ENCODE results near the gene HPS5. TPM values are rescaled to one million over a fixed set of nuclear protein-coding genes. Genes with fewer than 3 reads are reported as not detected.
"Not testable (repeated sequence)": the region's sequence is repeated elsewhere in the genome, so short reads cannot be mapped to it uniquely, and the experiment has no call there.

The HPS5 gene
- polyA plus RNA-seq, 1 donor: 18.2 TPM

- H3K9me3 ChIP-seq (ENCODE audit: control insufficient read depth, low read depth, low read length): no peaks in the 10 kb centered on the region
- H3K4me1 ChIP-seq (ENCODE audit: control insufficient read depth, insufficient read depth, low read length): no peaks in the 10 kb centered on the region
- WGBS (ENCODE audit: insufficient coverage, low lambda C conversion rate): 100% methylated on average over 3 of the region's 4 CpGs
- H3K27me3 ChIP-seq (ENCODE audit: control insufficient read depth, insufficient read depth, low read length): no peaks in the 10 kb centered on the region
- H3K4me3 ChIP-seq (ENCODE audit: low read length): no peak overlapping the region
- H3K27ac ChIP-seq (ENCODE audit: low read length): no peak overlapping the region
- no peak for DNase-seq
- H3K36me3 ChIP-seq (ENCODE audit: control insufficient read depth, insufficient read depth, low read length): peaks cover 69% of the 10 kb centered on the region
Measured at GRCh38 chr11:18358646-18359045, 36.7 kb upstream of the HPS5 start.

GRCh38 chr11:18352581-18352980 lies 30.6 kb upstream of the HPS5 start:
- Histone ChIP-seq H3K27me3 (ENCODE audit: control insufficient read depth, insufficient read depth, low read length) (no peaks in the 10 kb centered on the region), H3K9me3 (ENCODE audit: control insufficient read depth, low read depth, low read length) (no peaks in the 10 kb centered on the region), H3K4me1 (ENCODE audit: control insufficient read depth, insufficient read depth, low read length) (no peaks in the 10 kb centered on the region), H3K27ac (ENCODE audit: low read length) (no peak overlapping the region), H3K4me3 (ENCODE audit: low read length) (no peak overlapping the region), H3K36me3 (ENCODE audit: control insufficient read depth, insufficient read depth, low read length) (peaks cover 51% of the 10 kb centered on the region)
- DNase-seq: no peak
- 100% methylated on average over 1 of the region's 3 CpGs for WGBS (ENCODE audit: insufficient coverage, low lambda C conversion rate)

- H3K4me3 ChIP-seq (ENCODE audit: low read length): no peak overlapping the region
- no peaks in the 10 kb centered on the region for H3K4me1 ChIP-seq (ENCODE audit: control insufficient read depth, insufficient read depth, low read length)
- DNase-seq: no peak
- WGBS (ENCODE audit: insufficient coverage, low lambda C conversion rate): 96% methylated on average over 5 of the region's 5 CpGs
- H3K27me3 ChIP-seq (ENCODE audit: control insufficient read depth, insufficient read depth, low read length): no peaks in the 10 kb centered on the region
- peaks cover 53% of the 10 kb centered on the region for H3K36me3 ChIP-seq (ENCODE audit: control insufficient read depth, insufficient read depth, low read length)
- H3K27ac ChIP-seq (ENCODE audit: low read length): no peak overlapping the region
- no peaks in the 10 kb centered on the region for H3K9me3 ChIP-seq (ENCODE audit: control insufficient read depth, low read depth, low read length)
Measured at GRCh38 chr11:18347471-18348125, 25.7 kb upstream of the HPS5 start.

- Histone ChIP-seq H3K9me3 (ENCODE audit: control insufficient read depth, low read depth, low read length) (no peaks in the 10 kb centered on the region), H3K4me1 (ENCODE audit: control insufficient read depth, insufficient read depth, low read length) (no peaks in the 10 kb centered on the region), H3K27me3 (ENCODE audit: control insufficient read depth, insufficient read depth, low read length) (no peaks in the 10 kb centered on the region), H3K36me3 (ENCODE audit: control insufficient read depth, insufficient read depth, low read length) (peaks cover 58% of the 10 kb centered on the region), H3K27ac (ENCODE audit: low read length) (no peak overlapping the region), H3K4me3 (ENCODE audit: low read length) (no peak overlapping the region)
- no peak for DNase-seq
- WGBS (ENCODE audit: insufficient coverage, low lambda C conversion rate): 93% methylated on average over 2 of the region's 3 CpGs
Measured at GRCh38 chr11:18332891-18333290, 11.0 kb upstream of the HPS5 start.

- H3K36me3 ChIP-seq (ENCODE audit: control insufficient read depth, insufficient read depth, low read length): peaks cover 59% of the 10 kb centered on the region
- 60% methylated on average over 1 of the region's 1 CpG for WGBS (ENCODE audit: insufficient coverage, low lambda C conversion rate)
- no peaks in the 10 kb centered on the region for H3K27me3 ChIP-seq (ENCODE audit: control insufficient read depth, insufficient read depth, low read length)
- H3K9me3 ChIP-seq (ENCODE audit: control insufficient read depth, low read depth, low read length): no peaks in the 10 kb centered on the region
- DNase-seq: no peak
- H3K4me3 ChIP-seq (ENCODE audit: low read length): no peak overlapping the region
- H3K4me1 ChIP-seq (ENCODE audit: control insufficient read depth, insufficient read depth, low read length): no peaks in the 10 kb centered on the region
- H3K27ac ChIP-seq (ENCODE audit: low read length): no peak overlapping the region
Measured at GRCh38 chr11:18332302-18332701, 10.4 kb upstream of the HPS5 start.

- Histone ChIP-seq H3K36me3 (ENCODE audit: control insufficient read depth, insufficient read depth, low read length) (peaks cover 47% of the 10 kb centered on the region), H3K27me3 (ENCODE audit: control insufficient read depth, insufficient read depth, low read length) (no peaks in the 10 kb centered on the region), H3K9me3 (ENCODE audit: control insufficient read depth, low read depth, low read length) (no peaks in the 10 kb centered on the region), H3K27ac (ENCODE audit: low read length) (no peak overlapping the region), H3K4me3 (ENCODE audit: low read length) (no peak overlapping the region), H3K4me1 (ENCODE audit: control insufficient read depth, insufficient read depth, low read length) (no peaks in the 10 kb centered on the region)
- WGBS (ENCODE audit: insufficient coverage, low lambda C conversion rate): 100% methylated on average over 2 of the region's 6 CpGs
- no peak for DNase-seq
Measured at GRCh38 chr11:18330921-18331320, 9.0 kb upstream of the HPS5 start.

- Histone ChIP-seq H3K27ac (ENCODE audit: low read length) (no peak overlapping the region), H3K4me1 (ENCODE audit: control insufficient read depth, insufficient read depth, low read length) (peaks cover 4% of the 10 kb centered on the region), H3K36me3 (ENCODE audit: control insufficient read depth, insufficient read depth, low read length) (peaks cover 41% of the 10 kb centered on the region), H3K4me3 (ENCODE audit: low read length) (no peak overlapping the region), H3K27me3 (ENCODE audit: control insufficient read depth, insufficient read depth, low read length) (no peaks in the 10 kb centered on the region), H3K9me3 (ENCODE audit: control insufficient read depth, low read depth, low read length) (no peaks in the 10 kb centered on the region)
- DNase-seq: no peak
- WGBS (ENCODE audit: insufficient coverage, low lambda C conversion rate): 94% methylated on average over 2 of the region's 5 CpGs
Measured at GRCh38 chr11:18329196-18329870, 7.4 kb upstream of the HPS5 start.

- peaks cover 15% of the 10 kb centered on the region for H3K36me3 ChIP-seq (ENCODE audit: control insufficient read depth, insufficient read depth, low read length)
- no CpG with 5 or more reads among the region's 1 CpG for WGBS (ENCODE audit: insufficient coverage, low lambda C conversion rate)
- H3K9me3 ChIP-seq (ENCODE audit: control insufficient read depth, low read depth, low read length): no peaks in the 10 kb centered on the region
- H3K4me3 ChIP-seq (ENCODE audit: low read length): no peak overlapping the region
- no peak overlapping the region for H3K27ac ChIP-seq (ENCODE audit: low read length)
- peaks cover 12% of the 10 kb centered on the region for H3K4me1 ChIP-seq (ENCODE audit: control insufficient read depth, insufficient read depth, low read length)
- no peak for DNase-seq
- H3K27me3 ChIP-seq (ENCODE audit: control insufficient read depth, insufficient read depth, low read length): no peaks in the 10 kb centered on the region
Measured at GRCh38 chr11:18324381-18324780, 2.4 kb upstream of the HPS5 start.

- not testable (repeated sequence) for H3K9me3 ChIP-seq (ENCODE audit: control insufficient read depth, low read depth, low read length); H3K27me3 ChIP-seq (ENCODE audit: control insufficient read depth, insufficient read depth, low read length); DNase-seq; H3K27ac ChIP-seq (ENCODE audit: low read length)
- no CpG with 5 or more reads among the region's 11 CpGs for WGBS (ENCODE audit: insufficient coverage, low lambda C conversion rate)
- Histone ChIP-seq H3K36me3 (ENCODE audit: control insufficient read depth, insufficient read depth, low read length) (peaks cover 11% of the 10 kb centered on the region), H3K4me3 (ENCODE audit: low read length) (peak overlapping the region; percentile 84), H3K4me1 (ENCODE audit: control insufficient read depth, insufficient read depth, low read length) (peaks cover 12% of the 10 kb centered on the region)
Measured at GRCh38 chr11:18323881-18324280, 1.9 kb upstream of the HPS5 start.

GRCh38 chr11:18322818-18323570 lies 1.1 kb upstream of the HPS5 start:
- 0% methylated on average over 1 of the region's 18 CpGs for WGBS (ENCODE audit: insufficient coverage, low lambda C conversion rate)
- H3K9me3 ChIP-seq (ENCODE audit: control insufficient read depth, low read depth, low read length): no peaks in the 10 kb centered on the region
- H3K27me3 ChIP-seq (ENCODE audit: control insufficient read depth, insufficient read depth, low read length): no peaks in the 10 kb centered on the region
- peaks cover 12% of the 10 kb centered on the region for H3K4me1 ChIP-seq (ENCODE audit: control insufficient read depth, insufficient read depth, low read length)
- peak overlapping the region; percentile 84 for H3K4me3 ChIP-seq (ENCODE audit: low read length)
- H3K36me3 ChIP-seq (ENCODE audit: control insufficient read depth, insufficient read depth, low read length): peaks cover 11% of the 10 kb centered on the region
- peak in 1 of 2 donors; percentile 36 for DNase-seq
- peak overlapping the region; percentile 53 for H3K27ac ChIP-seq (ENCODE audit: low read length)
